OCI-LY3 (cell line): ENCODE data around the gene MYO9A.

Experiments
- CTCF ChIP-seq: fragments of 200-600, 300-600 bp; sonication (generic); IDR thresholded peaks from 2 replicates; pipeline ENCODE4 v1.5.1; 2014; ENCODE audit warnings: antibody characterized with exemption, low read length, low read depth
- EZH2phosphoT487 ChIP-seq: fragments of 200-600 bp; shearing (Covaris generic); IDR thresholded peaks from 2 replicates; pipeline ENCODE4 v1.6.1; 2018; ENCODE audit warnings: antibody characterized with exemption, mixed run types, low read depth

GRCh38 chr15:72117486-72118016 is 399 bp downstream of the MYO9A start:
- no peak for TF ChIP-seq CTCF
- TF ChIP-seq EZH2phosphoT487: no peak
